HL-60/S4 (cell line): ENCODE data around the gene UBASH3A.
"Not testable (repeated sequence)": the region's sequence is repeated elsewhere in the genome, so short reads cannot be mapped to it uniquely, and the experiment has no call there.

ENCODE experiments used
- in situ Hi-C: fragments of 300-500 bp; cut with MboI; formaldehyde crosslinking; loops from 2 replicates; pipeline ENCODE4 v1.14.3; 2022; ENCODE audit warnings: low sequenced_read_pairs

The UBASH3A gene

GRCh38 chr21:42461881-42462877, 58.5 kb downstream of the UBASH3A start:
- in situ Hi-C loops: no loop called here

- in situ Hi-C loops: no loop called here
Measured at GRCh38 chr21:42463861-42464515, 60.3 kb downstream of the UBASH3A start.

- in situ Hi-C loops: no loop called here
Measured at GRCh38 chr21:42465008-42465802, 61.5 kb downstream of the UBASH3A start.

GRCh38 chr21:42465803-42466127, 62.1 kb downstream of the UBASH3A start:
- in situ Hi-C loops: no loop called here

- in situ Hi-C loops: no loop called here
Measured at GRCh38 chr21:42466700-42467099, 63.0 kb downstream of the UBASH3A start.

GRCh38 chr21:42467140-42467983, 63.7 kb downstream of the UBASH3A start:
- in situ Hi-C loops: no loop called here

- in situ Hi-C loops: no loop called here
Measured at GRCh38 chr21:42468491-42469131, 64.9 kb downstream of the UBASH3A start.

- in situ Hi-C loops: no loop called here
Measured at GRCh38 chr21:42469272-42469671, 65.6 kb downstream of the UBASH3A start.

GRCh38 chr21:42469726-42470125, 66.0 kb downstream of the UBASH3A start:
- in situ Hi-C loops: not testable (repeated sequence)

GRCh38 chr21:42471206-42471605, 67.5 kb downstream of the UBASH3A start:
- in situ Hi-C loops: no loop called here

- in situ Hi-C loops: no loop called here
Measured at GRCh38 chr21:42471716-42472330, 68.1 kb downstream of the UBASH3A start.

GRCh38 chr21:42472521-42472920, 68.8 kb downstream of the UBASH3A start:
- in situ Hi-C loops: no loop called here

- in situ Hi-C loops: no loop called here
Measured at GRCh38 chr21:42473498-42474042, 69.9 kb downstream of the UBASH3A start.

- in situ Hi-C loops: no loop called here
Measured at GRCh38 chr21:42474043-42474831, 70.5 kb downstream of the UBASH3A start.

GRCh38 chr21:42475036-42475435, 71.3 kb downstream of the UBASH3A start:
- in situ Hi-C loops: no loop called here

- in situ Hi-C loops: no loop called here
Measured at GRCh38 chr21:42475526-42476387, 72.1 kb downstream of the UBASH3A start.
